Lower lobe of right lung (tissue), 1 donor: ENCODE data around the gene CECR2. TPM values are rescaled to one million over a fixed set of nuclear protein-coding genes. Genes with fewer than 3 reads are reported as not detected.

ENCODE experiments used
- total RNA-seq: library from RNA; stranded (reverse); fragmentation: NEBNext Ultra II Directional; extraction: Animal tissue kit (Norgen Biotek cat#: 25700); gene quantifications from one replicate; pipeline ENCODE4 v1.2.1, GENCODE V29; 2021
- donor health status: DM: no; HTN: yes; CAD: no; lungs with severe emphysema.

CECR2 gene
- total RNA-seq, 1 donor from 2014 or later, result 10.9 TPM

Other genes starting within 250 kb of the CECR2 start
- 0.97 TPM for gene TMEM121B, start 248.1 kb upstream of the CECR2 start, total RNA-seq
- 26.2 TPM for gene HDHD5, start 210.2 kb upstream of the CECR2 start, total RNA-seq
- gene ADA2, start 150.0 kb upstream of the CECR2 start, total RNA-seq, result 110 TPM
- gene SLC25A18, start 194.0 kb downstream of the CECR2 start, total RNA-seq, result 0.50 TPM